SKM-1 (cell line): ENCODE data around the gene S100P.
"Not testable (repeated sequence)": the region's sequence is repeated elsewhere in the genome, so short reads cannot be mapped to it uniquely, and the experiment has no call there.

Source experiments
- DNase-seq: peaks from one replicate; lab custom pipeline; 2025; ENCODE audit not compliant: unreplicated experiment; lab: John Stamatoyannopoulos, UW

Gene S100P

GRCh38 chr4:6672541-6673190 is 21.0 kb upstream of the S100P start:
- DNase-seq: not testable (repeated sequence)

GRCh38 chr4:6673191-6673659 is 20.5 kb upstream of the S100P start:
- not testable (repeated sequence) for DNase-seq

GRCh38 chr4:6673660-6674499 is 19.8 kb upstream of the S100P start:
- peak; percentile 97 for DNase-seq

GRCh38 chr4:6674500-6675149 is 19.1 kb upstream of the S100P start:
- DNase-seq: peak; percentile 37

- no peak for DNase-seq
These were observed 16.7 kb upstream of the S100P start for GRCh38 chr4:6676722-6677558.

- DNase-seq: no peak
These were observed 13.2 kb upstream of the S100P start for GRCh38 chr4:6680372-6681034.

- DNase-seq: no peak
These were observed 12.5 kb upstream of the S100P start for GRCh38 chr4:6681191-6681590.

- peak; percentile 38 for DNase-seq
These were observed 10.7 kb upstream of the S100P start for GRCh38 chr4:6682862-6683590.

- no peak for DNase-seq
These were observed 9.0 kb upstream of the S100P start for GRCh38 chr4:6684656-6685055.

GRCh38 chr4:6686104-6686787 is 7.4 kb upstream of the S100P start:
- no peak for DNase-seq

- no peak for DNase-seq
These were observed 5.5 kb upstream of the S100P start for GRCh38 chr4:6687947-6688878.

- peak; percentile 67 for DNase-seq
These were observed 4.7 kb upstream of the S100P start for GRCh38 chr4:6688879-6689505.

- DNase-seq: no peak
These were observed 4.1 kb upstream of the S100P start for GRCh38 chr4:6689506-6689960.

- DNase-seq: no peak
These were observed 1.3 kb upstream of the S100P start for GRCh38 chr4:6692379-6692778.

GRCh38 chr4:6692806-6693205 is 872 bp upstream of the S100P start:
- DNase-seq: no peak

GRCh38 chr4:6694177-6694901 is 661 bp downstream of the S100P start:
- DNase-seq: no peak
